ENCODE data around the gene NECAB3. TPM values are rescaled to one million over a fixed set of nuclear protein-coding genes. Genes with fewer than 3 reads are reported as not detected.

NECAB3 gene
- total RNA-seq, 5 donors from 2014 or later (not counting 1 experiment from before 2014, with no cell fraction given), result 8.5 to 33.9 (median 28.9) TPM

GRCh38 chr20:33629979-33630378, 44.2 kb downstream of the NECAB3 start:
- WGBS (ENCODE audit: insufficient coverage), result 67% methylated on average over 1 of the region's 5 CpGs
- peaks cover 13 to 63% of the 10 kb centered on the region in 2 donors for H3K36me3 ChIP-seq (ENCODE audit: control insufficient read depth in 2 of 2, extremely low read depth in 1 of 2, insufficient read depth in 1 of 2, low read length in 1 of 2)
- Mint-ChIP-seq H3K4me3 (no peak overlapping the region), H3K27me3 (no peaks in the 10 kb centered on the region), H3K9me3 (no peaks in the 10 kb centered on the region), H3K4me1 (peaks cover 8 to 15% (median 15%) of the 10 kb centered on the region in 3 donors), H3K36me3 (peaks cover 53% of the 10 kb centered on the region), H3K27ac (no peak overlapping the region)
- no peak overlapping the region for H3K27ac ChIP-seq (ENCODE audit: low read length)
- ATAC-seq (replicated peaks in 1 of 4) (no peak), DNase-seq (no peak)
- no peaks in the 10 kb centered on the region for H3K9me3 ChIP-seq
- CTCF ChIA-PET, result no interaction called here
- H3K27me3 ChIP-seq (replicated peaks in 1 of 2; ENCODE audit: control insufficient read depth in 2 of 2, extremely low read depth in 1 of 2, insufficient read depth in 2 of 2, low read length in 1 of 2), result no peaks in the 10 kb centered on the region
- POLR2A ChIA-PET, result no interaction called here
- H3K4me3 ChIP-seq (ENCODE audit: control insufficient read depth in 1 of 2, extremely low read depth in 1 of 2, low read length in 1 of 2), result no peak overlapping the region
- peaks cover 3 to 17% of the 10 kb centered on the region in 2 experiments for H3K4me1 ChIP-seq (ENCODE audit: control insufficient read depth in 1 of 2, extremely low read depth in 1 of 2, insufficient read depth in 2 of 2, low read length in 2 of 2)

DNA sequence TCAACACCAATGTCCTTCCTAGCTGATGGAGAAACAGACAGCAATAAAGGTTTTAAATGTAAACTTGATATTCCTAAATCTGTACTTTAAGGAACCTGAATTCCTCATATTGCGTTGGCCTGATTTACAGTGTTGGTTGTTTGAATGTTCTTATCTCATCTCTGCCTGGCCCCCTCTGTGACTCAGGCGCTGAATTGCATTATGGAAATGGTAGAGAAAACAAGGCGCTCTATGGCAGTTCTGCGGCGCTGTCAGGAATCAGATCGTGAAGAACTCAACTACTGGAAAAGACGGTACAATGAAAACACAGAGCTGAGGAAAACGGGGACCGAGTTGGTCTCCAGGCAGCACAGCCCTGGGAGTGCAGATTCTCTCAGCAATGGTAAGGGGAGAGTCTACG, 44.7 kb downstream of the NECAB3 start:
- Mint-ChIP-seq H3K9me3 (peaks cover 0 to under 1% (median 0%) of the 10 kb centered on the region in 3 donors), H3K4me3 (no peak overlapping the region), H3K27me3 (no peaks in the 10 kb centered on the region), H3K4me1 (peaks cover 13 to 19% (median 19%) of the 10 kb centered on the region in 3 donors), H3K36me3 (peaks cover 53% of the 10 kb centered on the region), H3K27ac (peak overlapping the region in 1 of 2 donors; percentile 3)
- peaks cover 13 to 67% of the 10 kb centered on the region in 2 donors for H3K36me3 ChIP-seq (ENCODE audit: control insufficient read depth in 2 of 2, extremely low read depth in 1 of 2, insufficient read depth in 1 of 2, low read length in 1 of 2)
- no peak overlapping the region for H3K4me3 ChIP-seq (ENCODE audit: control insufficient read depth in 1 of 2, extremely low read depth in 1 of 2, low read length in 1 of 2)
- WGBS (ENCODE audit: insufficient coverage), result 99% methylated on average over 8 of the region's 10 CpGs
- DNase-seq (no peak), ATAC-seq (replicated peaks in 1 of 4) (no peak)
- ChIA-PET CTCF (no interaction called here), POLR2A (no interaction called here)
- no peaks in the 10 kb centered on the region for H3K27me3 ChIP-seq (replicated peaks in 1 of 2; ENCODE audit: control insufficient read depth in 2 of 2, extremely low read depth in 1 of 2, insufficient read depth in 2 of 2, low read length in 1 of 2)
- H3K4me1 ChIP-seq (ENCODE audit: control insufficient read depth in 1 of 2, extremely low read depth in 1 of 2, insufficient read depth in 2 of 2, low read length in 2 of 2), result peaks cover 3 to 20% of the 10 kb centered on the region in 2 experiments
- no peaks in the 10 kb centered on the region for H3K9me3 ChIP-seq
- H3K27ac ChIP-seq (ENCODE audit: low read length), result no peak overlapping the region

GRCh38 chr20:33627577-33628216, 46.5 kb downstream of the NECAB3 start:
- Mint-ChIP-seq H3K36me3 (peaks cover 67% of the 10 kb centered on the region), H3K27ac (peak overlapping the region in 1 of 2 donors; percentile 58), H3K4me1 (peaks cover 13 to 27% (median 26%) of the 10 kb centered on the region in 3 donors), H3K27me3 (no peaks in the 10 kb centered on the region), H3K9me3 (peaks cover 0 to 3% (median 0%) of the 10 kb centered on the region in 3 donors), H3K4me3 (no peak overlapping the region)
- ChIA-PET CTCF (interaction anchor here in 1 of 2 donors (0.6 kb wide), 1 partner anchor 867 kb away, joined by 5 read pairs; no protein-coding TSS in a partner anchor), POLR2A (no interaction called here)
- H3K9me3 ChIP-seq, result no peaks in the 10 kb centered on the region
- DNase-seq, result no peak
- no peak overlapping the region for H3K27ac ChIP-seq (ENCODE audit: low read length)
- no peaks in the 10 kb centered on the region for H3K27me3 ChIP-seq (replicated peaks in 1 of 2; ENCODE audit: control insufficient read depth in 2 of 2, extremely low read depth in 1 of 2, insufficient read depth in 2 of 2, low read length in 1 of 2)
- H3K36me3 ChIP-seq (ENCODE audit: control insufficient read depth in 2 of 2, extremely low read depth in 1 of 2, insufficient read depth in 1 of 2, low read length in 1 of 2), result peaks cover 13 to 67% of the 10 kb centered on the region in 2 donors
- H3K4me3 ChIP-seq (ENCODE audit: control insufficient read depth in 1 of 2, extremely low read depth in 1 of 2, low read length in 1 of 2), result no peak overlapping the region
- no CpG with 5 or more reads among the region's 4 CpGs for whole genome bisulfite sequencing (ENCODE audit: insufficient coverage)
- no peak for ATAC-seq (replicated peaks in 1 of 4)
- peaks cover 3 to 27% of the 10 kb centered on the region in 2 experiments for H3K4me1 ChIP-seq (ENCODE audit: control insufficient read depth in 1 of 2, extremely low read depth in 1 of 2, insufficient read depth in 2 of 2, low read length in 2 of 2)

GRCh38 chr20:33626190-33626589, 48.0 kb downstream of the NECAB3 start:
- no peak overlapping the region for H3K27ac ChIP-seq (ENCODE audit: low read length)
- H3K9me3 ChIP-seq, result no peaks in the 10 kb centered on the region
- peaks cover 0 to 3% (median 0%) of the 10 kb centered on the region in 3 donors for H3K9me3 Mint-ChIP-seq
- H3K4me3 ChIP-seq (ENCODE audit: control insufficient read depth in 1 of 2, extremely low read depth in 1 of 2, low read length in 1 of 2), result no peak overlapping the region
- peak overlapping the region; percentile 22 to 85 for H3K27ac Mint-ChIP-seq
- 100% methylated on average over 2 of the region's 4 CpGs for WGBS (ENCODE audit: insufficient coverage)
- peaks cover 13 to 55% of the 10 kb centered on the region in 2 donors for H3K36me3 ChIP-seq (ENCODE audit: control insufficient read depth in 2 of 2, extremely low read depth in 1 of 2, insufficient read depth in 1 of 2, low read length in 1 of 2)
- DNase-seq (no peak), ATAC-seq (replicated peaks in 1 of 4) (no peak)
- H3K27me3 Mint-ChIP-seq, result no peaks in the 10 kb centered on the region
- H3K27me3 ChIP-seq (replicated peaks in 1 of 2; ENCODE audit: control insufficient read depth in 2 of 2, extremely low read depth in 1 of 2, insufficient read depth in 2 of 2, low read length in 1 of 2), result no peaks in the 10 kb centered on the region
- H3K4me1 Mint-ChIP-seq, result peaks cover 13 to 31% (median 30%) of the 10 kb centered on the region in 3 donors
- ChIA-PET CTCF (no interaction called here), POLR2A (interaction anchor here in 1 of 2 donors (0.6 kb wide), 1 partner anchor 611 kb away, joined by 3 read pairs; no protein-coding TSS in a partner anchor)
- no peak overlapping the region for H3K4me3 Mint-ChIP-seq
- H3K4me1 ChIP-seq (ENCODE audit: control insufficient read depth in 1 of 2, extremely low read depth in 1 of 2, insufficient read depth in 2 of 2, low read length in 2 of 2), result peaks cover 3 to 25% of the 10 kb centered on the region in 2 experiments
- H3K36me3 Mint-ChIP-seq, result peaks cover 70% of the 10 kb centered on the region

- no peaks in the 10 kb centered on the region for H3K9me3 ChIP-seq
- DNase-seq, result peak in 1 of 35 experiments; percentile 52
- Mint-ChIP-seq H3K27me3 (no peaks in the 10 kb centered on the region), H3K36me3 (peaks cover 63% of the 10 kb centered on the region), H3K4me1 (peaks cover 13 to 31% (median 30%) of the 10 kb centered on the region in 3 donors), H3K4me3 (peak overlapping the region in 1 of 3 donors; percentile 15), H3K27ac (peak overlapping the region; percentile 82 to 85), H3K9me3 (peaks cover 0 to 3% (median 0%) of the 10 kb centered on the region in 3 donors)
- CTCF ChIA-PET, result no interaction called here
- no peaks in the 10 kb centered on the region for H3K27me3 ChIP-seq (replicated peaks in 1 of 2; ENCODE audit: control insufficient read depth in 2 of 2, extremely low read depth in 1 of 2, insufficient read depth in 2 of 2, low read length in 1 of 2)
- POLR2A ChIA-PET, result interaction anchor here in 1 of 2 donors (0.5 kb wide), 1 partner anchor 369 kb away, joined by 3 read pairs; no protein-coding TSS in a partner anchor
- peaks cover 3 to 25% of the 10 kb centered on the region in 2 experiments for H3K4me1 ChIP-seq (ENCODE audit: control insufficient read depth in 1 of 2, extremely low read depth in 1 of 2, insufficient read depth in 2 of 2, low read length in 2 of 2)
- no CpG with 5 or more reads among the region's 3 CpGs for WGBS (ENCODE audit: insufficient coverage)
- H3K27ac ChIP-seq (ENCODE audit: low read length), result peak overlapping the region; percentile 39
- peak in 3 of 4 experiments; percentile 43 to 81 (median 45) for ATAC-seq (replicated peaks in 1 of 4)
- peaks cover 10 to 50% of the 10 kb centered on the region in 2 donors for H3K36me3 ChIP-seq (ENCODE audit: control insufficient read depth in 2 of 2, extremely low read depth in 1 of 2, insufficient read depth in 1 of 2, low read length in 1 of 2)
- H3K4me3 ChIP-seq (ENCODE audit: control insufficient read depth in 1 of 2, extremely low read depth in 1 of 2, low read length in 1 of 2), result no peak overlapping the region
Observed at GRCh38 chr20:33624399-33624798, 49.8 kb downstream of the NECAB3 start.

- POLR2A ChIA-PET, result no interaction called here
Observed at GRCh38 chr20:33622705-33623365, 51.4 kb downstream of the NECAB3 start.

More at GRCh38 chr20:33622705-33623365, 51.4 kb downstream of the NECAB3 start:
- CTCF ChIA-PET, result no interaction called here
- Histone ChIP-seq H3K36me3 (ENCODE audit: control insufficient read depth in 2 of 2, extremely low read depth in 1 of 2, insufficient read depth in 1 of 2, low read length in 1 of 2) (peaks cover 10 to 36% of the 10 kb centered on the region in 2 donors), H3K27me3 (replicated peaks in 1 of 2; ENCODE audit: control insufficient read depth in 2 of 2, extremely low read depth in 1 of 2, insufficient read depth in 2 of 2, low read length in 1 of 2) (no peaks in the 10 kb centered on the region), H3K4me1 (ENCODE audit: control insufficient read depth in 1 of 2, extremely low read depth in 1 of 2, insufficient read depth in 2 of 2, low read length in 2 of 2) (peaks cover 3 to 25% of the 10 kb centered on the region in 2 experiments), H3K27ac (ENCODE audit: low read length) (no peak overlapping the region), H3K4me3 (ENCODE audit: control insufficient read depth in 1 of 2, extremely low read depth in 1 of 2, low read length in 1 of 2) (no peak overlapping the region), H3K9me3 (no peaks in the 10 kb centered on the region)
- Mint-ChIP-seq H3K27ac (peak overlapping the region in 1 of 2 donors; percentile 72), H3K4me3 (no peak overlapping the region), H3K9me3 (peaks cover 0 to 3% (median 0%) of the 10 kb centered on the region in 3 donors), H3K4me1 (peaks cover 13 to 31% (median 30%) of the 10 kb centered on the region in 3 donors), H3K36me3 (peaks cover 54% of the 10 kb centered on the region), H3K27me3 (no peaks in the 10 kb centered on the region)
- DNase-seq (no peak), ATAC-seq (replicated peaks in 1 of 4) (no peak)
- 100% methylated on average over 6 of the region's 10 CpGs for WGBS (ENCODE audit: insufficient coverage)
